ENCODE data around the gene SYTL3. TPM values are rescaled to one million over a fixed set of nuclear protein-coding genes. Genes with fewer than 3 reads are reported as not detected.

SYTL3 gene
- total and polyA plus RNA-seq, 2 of the 8 experiments (the other 6 are each of a cell fraction or from before 2014, with no cell fraction given) = 0.27 to 0.99 TPM

DNA sequence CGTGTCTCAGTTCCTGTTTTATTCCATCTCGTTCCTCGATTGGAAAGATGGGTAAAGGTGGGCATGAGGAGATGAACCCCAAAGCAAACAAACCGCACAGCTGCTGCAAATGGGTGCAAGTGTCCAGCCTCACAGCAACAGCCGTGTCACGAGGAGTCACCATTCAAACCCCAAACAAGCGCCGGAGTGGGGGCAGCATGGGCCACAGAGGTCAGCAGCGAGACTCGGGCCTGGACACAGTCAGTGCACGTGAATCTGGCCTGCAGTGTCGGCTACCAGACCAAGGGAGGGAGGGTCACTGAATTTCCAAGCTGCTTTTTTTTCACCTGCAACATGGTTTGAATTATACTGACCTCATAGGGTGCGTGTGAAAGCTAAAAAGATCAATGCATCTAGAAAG lies 105.8 kb downstream of the SYTL3 start:
- Histone ChIP-seq H3K79me1 (ENCODE audit: low read depth, low read length) (no peaks in the 10 kb centered on the region), H3K27me3 (replicated peaks in 1 of 4; ENCODE audit: control insufficient read depth in 3 of 4, extremely low read depth in 1 of 4, insufficient read depth in 3 of 4, low read length in 3 of 4) (no peaks in the 10 kb centered on the region; a peak in 2 of 7 replicates), H3K14ac (ENCODE audit: insufficient read length) (no peak overlapping the region), H2AFZ (ENCODE audit: low read length) (no peak overlapping the region), H3K4me2 (ENCODE audit: insufficient read depth in 1 of 2, low read depth in 2 of 2, low read length in 2 of 2) (no peak overlapping the region), H4K91ac (replicated peaks; ENCODE audit: insufficient read length, low read length) (no peak overlapping the region), H3K9ac (replicated peaks in 1 of 4; ENCODE audit: extremely low read depth in 1 of 4, low read depth in 3 of 4, low read length in 3 of 4) (no peak overlapping the region), H2BK15ac (ENCODE audit: low read length) (no peak overlapping the region), H2BK120ac (replicated peaks; ENCODE audit: low read depth, low read length) (no peak overlapping the region), H3K4ac (replicated peaks; ENCODE audit: insufficient read length, low read depth, low read length) (no peak overlapping the region), H3K9me3 (ENCODE audit: insufficient read depth in 2 of 2, low read depth in 1 of 2, low read length in 1 of 2) (no peaks in the 10 kb centered on the region), H3K36me3 (ENCODE audit: control insufficient read depth in 2 of 4, insufficient read depth in 4 of 4, low read length in 3 of 4) (no peaks in the 10 kb centered on the region), H2BK20ac (ENCODE audit: low read length) (no peak overlapping the region), H3K4me3 (ENCODE audit: extremely low read depth in 1 of 4, insufficient read depth in 2 of 4, low read depth in 3 of 4, low read length in 4 of 4) (no peak overlapping the region), H2AK5ac (ENCODE audit: low read depth, low read length) (no peak overlapping the region), H2BK5ac (ENCODE audit: low read depth, low read length) (no peak overlapping the region), H2BK12ac (ENCODE audit: low read depth, low read length) (peak overlapping the region; percentile 68; the same call in 1 of the 2 replicates), H3K23me2 (ENCODE audit: low read depth, low read length) (no peaks in the 10 kb centered on the region), H3K18ac (ENCODE audit: extremely low read depth, low read length) (0 out of 2 replicates have a peak overlapping the region, but pooled peaks have one; percentile 19), H3K4me1 (replicated peaks in 1 of 4; ENCODE audit: control insufficient read depth in 3 of 4, insufficient read depth in 4 of 4, low read length in 3 of 4) (peaks cover 0 to 21% (median 7%) of the 10 kb centered on the region in 4 experiments; a peak in 6 of 7 replicates), H4K5ac (ENCODE audit: insufficient read length, low read depth, low read length) (no peak overlapping the region), H3K79me2 (ENCODE audit: control insufficient read depth in 1 of 2, insufficient read depth in 2 of 2, low read length in 2 of 2) (no peaks in the 10 kb centered on the region), H4K8ac (ENCODE audit: extremely low read depth, insufficient read depth, low read length) (no peak overlapping the region), H3K27ac (ENCODE audit: low read depth, low read length) (no peak overlapping the region), H3K23ac (ENCODE audit: insufficient read length) (no peak overlapping the region), H4K20me1 (replicated peaks in 1 of 2; ENCODE audit: control insufficient read depth in 1 of 2, insufficient read depth in 2 of 2, low read length in 2 of 2) (no peaks in the 10 kb centered on the region), H3K56ac (replicated peaks; ENCODE audit: insufficient read length, low read depth, low read length) (no peak overlapping the region)
- ChIA-PET POLR2A (ENCODE audit: partially characterized antibody) (interaction anchor here (0.8 to 3.1 kb wide), 4 partner anchors 8 to 25 kb away, joined by 3 to 20 read pairs (median 4); no protein-coding TSS in a partner anchor), CTCF (ENCODE audit: partially characterized antibody) (interaction anchor here (0.6 to 2.0 kb wide), 6 partner anchors 12 to 219 kb away, joined by 3 to 8 read pairs (median 4); no protein-coding TSS in a partner anchor)
- TF ChIP-seq KDM4A (IDR thresholded peaks at IDR 0.05; ENCODE audit: low read depth, low read length, severe bottlenecking) (no peak), POLR2A (IDR thresholded peaks at IDR 0.05; ENCODE audit: control extremely low read depth in 1 of 2, low read depth in 2 of 2, low read length in 2 of 2) (no peak), HDAC6 (IDR thresholded peaks at IDR 0.05; ENCODE audit: low read depth, low read length) (no peak), GABPA (IDR thresholded peaks at IDR 0.05; ENCODE audit: borderline replicate concordance, insufficient read depth, low read length) (no peak), PHF8 (conservative IDR thresholded peaks at IDR 0.05; ENCODE audit: low read depth, low read length) (no peak), ASH2L (IDR thresholded peaks at IDR 0.05; ENCODE audit: low read length) (no peak), TEAD4 (IDR thresholded peaks at IDR 0.05; ENCODE audit: low read depth, low read length) (no peak), CREB1 (IDR thresholded peaks at IDR 0.05) (no peak), BCL11A (IDR thresholded peaks at IDR 0.05; ENCODE audit: low read depth in 2 of 2, low read length in 2 of 2) (no peak), SIRT6 (IDR thresholded peaks at IDR 0.05; ENCODE audit: low read length) (no peak), TAF1 (IDR thresholded peaks at IDR 0.05; ENCODE audit: low read depth, low read length) (no peak), RBBP5 (IDR thresholded peaks at IDR 0.05; ENCODE audit: borderline replicate concordance, low read depth, low read length) (no peak)
- TF ChIP-seq, protein P1, sequence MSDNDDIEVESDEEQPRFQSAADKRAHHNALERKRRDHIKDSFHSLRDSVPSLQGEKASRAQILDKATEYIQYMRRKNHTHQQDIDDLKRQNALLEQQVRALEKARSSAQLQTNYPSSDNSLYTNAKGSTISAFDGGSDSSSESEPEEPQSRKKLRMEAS (IDR thresholded peaks at IDR 0.05) = no peak
- FAIRE-seq (no peak), DNase-seq (ENCODE audit: low read depth in 1 of 2, low spot score in 2 of 2) (no peak)
- WGBS, 2 experiments (ENCODE audit: extremely low coverage in 1 of 2, insufficient coverage in 1 of 2, insufficient read length in 1 of 2, insufficient replicate concordance in 2 of 2, low coverage in 1 of 2, low lambda C conversion rate in 2 of 2, missing lambda C conversion rate in 1 of 2) = 95% methylated on average over 13 of the region's 13 CpGs; no CpG with 5 or more reads in 1 of the 2 experiments
